OCI-LY7 (cell line): ENCODE results near the gene GPX6. TPM values are rescaled to one million over a fixed set of nuclear protein-coding genes. Genes with fewer than 3 reads are reported as not detected.
"Not testable (repeated sequence)": the region's sequence is repeated elsewhere in the genome, so short reads cannot be mapped to it uniquely, and the experiment has no call there.

Experiments
- BruUV-seq: library from RNA; stranded (reverse); fragments of 400-500 nt; replicated peaks from 2 replicates; lab custom pipeline; 2021; lab: Mats Ljungman, UMichigan
- CTCF ChIA-PET: fragments of 300-600 bp; sonication (Branson Sonifier 250); formaldehyde crosslinking; loops from one replicate; lab custom pipeline; 2022; ENCODE audit warnings: antibody characterized with exemption; ENCODE audit not compliant: unreplicated experiment; lab: Charles Lee
- POLR2A ChIA-PET: fragments of 300-600 bp; sonication (Branson Sonifier 250); formaldehyde crosslinking; loops from one replicate; lab custom pipeline; 2022; ENCODE audit warnings: antibody characterized with exemption; lab: Charles Lee
- DNase-seq: peaks from one replicate; pipeline ENCODE4 v3.0.0-alpha.2; 2015; ENCODE audit warnings: low spot score
- H2AFZ ChIP-seq: fragments of 200-600 bp; sonication (generic), shearing (Covaris generic); 2 replicates; pipeline ENCODE4 v1.6.1; 2014; ENCODE audit warnings: mild to moderate bottlenecking, antibody characterized with exemption, low read length, moderate library complexity
- H3K27ac ChIP-seq: fragments of 200-600 bp; sonication (generic); 2 replicates; pipeline ENCODE4 v1.5.1; 2014; ENCODE audit warnings: mixed run types, low read depth, mild to moderate bottlenecking, moderate library complexity, low read length, inconsistent platforms; ENCODE audit not compliant: poor library complexity, severe bottlenecking
- H3K36me3 ChIP-seq: fragments of 200-600 bp; sonication (generic); 2 replicates; pipeline ENCODE4 v1.6.1; 2014; ENCODE audit warnings: mild to moderate bottlenecking, antibody characterized with exemption, low read length, moderate library complexity, mixed read lengths; ENCODE audit not compliant: insufficient read depth
- H3K4me1 ChIP-seq: fragments of 200-600 bp; sonication (generic); 2 replicates; pipeline ENCODE4 v1.5.1; 2014; ENCODE audit warnings: mild to moderate bottlenecking, low read length; ENCODE audit not compliant: insufficient read depth, poor library complexity, severe bottlenecking
- H3K4me2 ChIP-seq: fragments of 200-600 bp; sonication (generic); 2 replicates; pipeline ENCODE4 v1.6.1; 2014; ENCODE audit warnings: mild to moderate bottlenecking, low read length
- H3K4me3 ChIP-seq: fragments of 200-600 bp; sonication (generic); 2 replicates; pipeline ENCODE4 v1.5.1; 2014; ENCODE audit warnings: mild to moderate bottlenecking, low read depth, low read length; ENCODE audit not compliant: poor library complexity, severe bottlenecking
- H3K79me2 ChIP-seq: fragments of 200-600 bp; sonication (generic); 2 replicates; pipeline ENCODE4 v1.6.1; 2016; ENCODE audit warnings: low read depth, mild to moderate bottlenecking, low read length, moderate library complexity, mixed read lengths; ENCODE audit not compliant: insufficient read depth
- H3K9me2 ChIP-seq: fragments of 200-600 bp; sonication (generic); 2 replicates; pipeline ENCODE4 v1.6.1; 2016; ENCODE audit warnings: mild to moderate bottlenecking, low read length, mixed read lengths; ENCODE audit not compliant: insufficient read depth
- H3K9me3 ChIP-seq: fragments of 200-600 bp; sonication (generic); 2 replicates; pipeline ENCODE4 v1.6.1; 2014; ENCODE audit warnings: mild to moderate bottlenecking, mixed run types, low read length, mixed read lengths
- H4K20me1 ChIP-seq: fragments of 200-600 bp; sonication (generic); 2 replicates; pipeline ENCODE4 v1.6.1; 2014; ENCODE audit warnings: mild to moderate bottlenecking, antibody characterized with exemption, low read length, moderate library complexity, mixed read lengths; ENCODE audit not compliant: insufficient read depth
- CTCF ChIP-seq: fragments of 200-600 bp; sonication (generic); conservative IDR thresholded peaks from 2 replicates; pipeline ENCODE4 v1.5.1; 2014; ENCODE audit warnings: mild to moderate bottlenecking, antibody characterized with exemption, low read length, moderate library complexity, mixed read lengths
- EZH2phosphoT487 ChIP-seq: fragments of 200-600 bp; sonication (generic); IDR thresholded peaks from 2 replicates; pipeline ENCODE4 v1.6.1; 2018; ENCODE audit warnings: low read depth, borderline replicate concordance, mild to moderate bottlenecking, mixed run types, antibody characterized with exemption, low read length, moderate library complexity, mixed read lengths
- intact Hi-C: fragments of 100-400 bp; cut with micrococcal nuclease; formaldehyde crosslinking; loops from one replicate; pipeline ENCODE4 v1.10.0; 2022; ENCODE audit not compliant: unreplicated experiment
- total RNA-seq, 2 experiments: library from RNA; depleted of rRNA in 1 of 2; stranded (reverse); fragments of >200 nt in 1 of 2; shearing (Covaris generic) in 1 of 2; gene quantifications; 2 replicates each; pipeline ENCODE4 v1.2.3, GENCODE V29; 2014 to 2022

GPX6 gene
- total RNA-seq, 2 experiments from 2014 or later: not detected

- Histone ChIP-seq H3K79me2 (no peaks in the 10 kb centered on the region), H2AFZ (no peak overlapping the region), H3K36me3 (no peaks in the 10 kb centered on the region), H3K4me1 (no peaks in the 10 kb centered on the region), H3K27ac (no peak overlapping the region), H3K4me2 (no peak overlapping the region), H3K4me3 (no peak overlapping the region), H3K9me3 (no peaks in the 10 kb centered on the region), H4K20me1 (no peaks in the 10 kb centered on the region), H3K9me2 (no peaks in the 10 kb centered on the region)
- DNase-seq: no peak
- TF ChIP-seq CTCF (no peak), EZH2phosphoT487 (no peak)
- intact Hi-C loops: no loop called here
- POLR2A ChIA-PET: no interaction called here
- CTCF ChIA-PET: no interaction called here
- no TSS peak for BruUV-seq
Observed at GRCh38 chr6:28517964-28518363, 2.4 kb upstream of the GPX6 start.

DNA sequence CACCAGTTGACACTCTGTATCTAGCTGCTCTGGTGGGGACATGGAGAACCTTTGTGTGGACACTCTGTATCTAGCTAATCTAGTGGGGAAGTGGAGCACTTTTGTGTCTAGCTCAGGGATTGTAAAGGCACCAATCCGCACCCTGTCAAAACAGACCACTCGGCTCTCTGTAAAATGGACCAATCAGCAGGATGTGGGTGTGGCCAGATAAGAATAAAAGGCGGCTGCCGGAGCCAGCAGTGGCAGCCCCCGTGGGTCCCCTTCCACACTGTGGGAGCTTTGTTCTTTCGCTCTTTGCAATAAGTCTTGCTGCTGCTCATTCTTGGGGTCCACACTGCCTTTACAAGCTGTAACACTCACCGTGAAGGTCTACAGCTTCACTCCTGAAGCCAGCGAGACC lies 3.2 kb downstream of the GPX6 start:
- H3K9me2 ChIP-seq, H3K9me3 ChIP-seq, intact Hi-C loops, H3K4me3 ChIP-seq, H3K4me2 ChIP-seq, H3K79me2 ChIP-seq, POLR2A ChIA-PET, CTCF ChIA-PET, DNase-seq, BruUV-seq, H4K20me1 ChIP-seq, H3K4me1 ChIP-seq, H2AFZ ChIP-seq, H3K27ac ChIP-seq, H3K36me3 ChIP-seq: not testable (repeated sequence)

- Histone ChIP-seq H3K4me2 (no peak overlapping the region), H3K4me3 (no peak overlapping the region), H3K4me1 (no peaks in the 10 kb centered on the region), H3K36me3 (no peaks in the 10 kb centered on the region), H3K9me3 (no peaks in the 10 kb centered on the region), H2AFZ (no peak overlapping the region), H3K27ac (no peak overlapping the region), H4K20me1 (no peaks in the 10 kb centered on the region), H3K9me2 (no peaks in the 10 kb centered on the region), H3K79me2 (no peaks in the 10 kb centered on the region)
- no peak for DNase-seq
- TF ChIP-seq CTCF (no peak), EZH2phosphoT487 (no peak)
- POLR2A ChIA-PET: no interaction called here
- CTCF ChIA-PET: no interaction called here
- BruUV-seq: no TSS peak
- intact Hi-C loops: no loop called here
Observed at GRCh38 chr6:28511628-28512300, 3.8 kb downstream of the GPX6 start.
